ENCODE data around the gene CEP78.
A peak's percentile ranks its signal among the peaks of the same experiment; 100 is the strongest.

CEP78 gene

GRCh38 chr9:78298046-78298765 lies 62.3 kb downstream of the CEP78 start:
- Mint-ChIP-seq H3K4me1 (peaks cover 39% of the 10 kb centered on the region), H3K36me3 (ENCODE audit: low read depth) (peaks cover 30% of the 10 kb centered on the region), H3K27me3 (ENCODE audit: low read depth, poor library complexity) (no peaks in the 10 kb centered on the region), H3K4me3 (peak overlapping the region; percentile 95), H3K27ac (peak overlapping the region; percentile 78), H3K9me3 (no peaks in the 10 kb centered on the region)
- TF ChIP-seq CTCF (IDR thresholded peaks at IDR 0.05) = no peak
- peak; percentile 47 for DNase-seq

- Mint-ChIP-seq H3K36me3 (ENCODE audit: low read depth) (peaks cover 47% of the 10 kb centered on the region), H3K27ac (peak overlapping the region; percentile 55), H3K27me3 (ENCODE audit: low read depth, poor library complexity) (no peaks in the 10 kb centered on the region), H3K4me1 (peaks cover 31% of the 10 kb centered on the region), H3K4me3 (peak overlapping the region; percentile 37), H3K9me3 (no peaks in the 10 kb centered on the region)
- no peak for DNase-seq
- TF ChIP-seq CTCF (IDR thresholded peaks at IDR 0.05) = no peak
Observed at GRCh38 chr9:78300209-78300608, 64.3 kb downstream of the CEP78 start.

GRCh38 chr9:78301466-78301865 lies 65.6 kb downstream of the CEP78 start:
- no peaks in the 10 kb centered on the region for H3K27me3 Mint-ChIP-seq (ENCODE audit: low read depth, poor library complexity)
- TF ChIP-seq CTCF (IDR thresholded peaks at IDR 0.05) = no peak
- peaks cover 19% of the 10 kb centered on the region for H3K4me1 Mint-ChIP-seq
- no peak overlapping the region for H3K4me3 Mint-ChIP-seq
- no peak for DNase-seq
- peaks cover 59% of the 10 kb centered on the region for H3K36me3 Mint-ChIP-seq (ENCODE audit: low read depth)
- H3K9me3 Mint-ChIP-seq = no peaks in the 10 kb centered on the region
- H3K27ac Mint-ChIP-seq = no peak overlapping the region

- no peak for TF ChIP-seq CTCF (IDR thresholded peaks at IDR 0.05)
- no peak overlapping the region for H3K27ac Mint-ChIP-seq
- no peaks in the 10 kb centered on the region for H3K27me3 Mint-ChIP-seq (ENCODE audit: low read depth, poor library complexity)
- peaks cover 11% of the 10 kb centered on the region for H3K4me1 Mint-ChIP-seq
- no peaks in the 10 kb centered on the region for H3K9me3 Mint-ChIP-seq
- DNase-seq = no peak
- H3K36me3 Mint-ChIP-seq (ENCODE audit: low read depth) = peaks cover 76% of the 10 kb centered on the region
- H3K4me3 Mint-ChIP-seq = no peak overlapping the region
Observed at GRCh38 chr9:78303377-78304062, 67.6 kb downstream of the CEP78 start.

- peaks cover 76% of the 10 kb centered on the region for H3K36me3 Mint-ChIP-seq (ENCODE audit: low read depth)
- TF ChIP-seq CTCF (IDR thresholded peaks at IDR 0.05) = no peak
- no peaks in the 10 kb centered on the region for H3K9me3 Mint-ChIP-seq
- H3K27me3 Mint-ChIP-seq (ENCODE audit: low read depth, poor library complexity) = no peaks in the 10 kb centered on the region
- peaks cover 6% of the 10 kb centered on the region for H3K4me1 Mint-ChIP-seq
- no peak for DNase-seq
- H3K27ac Mint-ChIP-seq = no peak overlapping the region
- no peak overlapping the region for H3K4me3 Mint-ChIP-seq
Observed at GRCh38 chr9:78304357-78304756, 68.5 kb downstream of the CEP78 start.

All from nephron progenitor cell (in vitro differentiated cells).